ENCODE results near the gene SYT10.

GRCh38 chr12:33480366-33480765 is 40.7 kb upstream of the SYT10 start:
- TF ChIP-seq CTCF (IDR thresholded peaks at IDR 0.05) (no peak), POLR2A (IDR thresholded peaks at IDR 0.05) (no peak)
